ENCODE results near the gene BRD4. TPM values are rescaled to one million over a fixed set of nuclear protein-coding genes. Genes with fewer than 3 reads are reported as not detected.

BRD4 gene
- total and polyA plus RNA-seq, 8 donors, result 51.1 to 89.6 (median 56.6) TPM

DNA sequence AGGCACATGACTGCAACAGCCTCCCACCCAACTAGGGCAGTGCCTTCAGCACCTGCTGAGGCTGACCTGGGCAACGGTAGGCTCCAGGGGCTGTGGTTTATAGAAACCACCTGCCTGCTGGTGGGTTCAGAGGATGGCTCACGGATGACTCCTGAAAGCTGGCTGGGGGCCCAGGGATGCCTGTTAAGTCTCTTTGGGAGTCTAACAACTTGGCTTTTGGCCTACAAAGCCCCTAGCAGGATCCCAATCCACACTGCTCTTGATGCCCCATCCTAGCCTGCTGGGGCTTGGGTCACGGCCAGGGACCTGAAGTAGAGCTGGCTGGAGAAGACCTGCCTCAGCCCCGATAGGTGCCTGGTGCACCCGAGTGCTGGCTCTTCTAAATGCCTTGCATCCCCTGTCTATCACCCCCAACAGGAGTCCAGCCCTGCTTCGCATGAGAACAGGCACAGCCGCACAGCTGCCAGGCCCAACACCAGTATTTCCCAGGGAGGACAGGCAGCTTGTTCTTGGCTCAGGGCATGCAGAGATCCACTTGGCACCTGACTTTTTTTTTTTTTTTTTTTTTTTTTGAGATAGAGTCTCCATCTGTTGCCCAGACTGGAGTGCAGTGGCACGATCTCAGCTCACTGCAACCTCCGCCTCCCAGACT, 91.0 kb downstream of the BRD4 start:
- no peaks in the 10 kb centered on the region for H3K4me1 ChIP-seq
- no peak overlapping the region for H3K27ac ChIP-seq
- H3K36me3 ChIP-seq, result peaks cover 0 to 97% of the 10 kb centered on the region in 2 donors
- DNase-seq (no peak), ATAC-seq (no peak)
- intact Hi-C loops (cut with DNase I), result no loop called here
- TF ChIP-seq, protein P1, sequence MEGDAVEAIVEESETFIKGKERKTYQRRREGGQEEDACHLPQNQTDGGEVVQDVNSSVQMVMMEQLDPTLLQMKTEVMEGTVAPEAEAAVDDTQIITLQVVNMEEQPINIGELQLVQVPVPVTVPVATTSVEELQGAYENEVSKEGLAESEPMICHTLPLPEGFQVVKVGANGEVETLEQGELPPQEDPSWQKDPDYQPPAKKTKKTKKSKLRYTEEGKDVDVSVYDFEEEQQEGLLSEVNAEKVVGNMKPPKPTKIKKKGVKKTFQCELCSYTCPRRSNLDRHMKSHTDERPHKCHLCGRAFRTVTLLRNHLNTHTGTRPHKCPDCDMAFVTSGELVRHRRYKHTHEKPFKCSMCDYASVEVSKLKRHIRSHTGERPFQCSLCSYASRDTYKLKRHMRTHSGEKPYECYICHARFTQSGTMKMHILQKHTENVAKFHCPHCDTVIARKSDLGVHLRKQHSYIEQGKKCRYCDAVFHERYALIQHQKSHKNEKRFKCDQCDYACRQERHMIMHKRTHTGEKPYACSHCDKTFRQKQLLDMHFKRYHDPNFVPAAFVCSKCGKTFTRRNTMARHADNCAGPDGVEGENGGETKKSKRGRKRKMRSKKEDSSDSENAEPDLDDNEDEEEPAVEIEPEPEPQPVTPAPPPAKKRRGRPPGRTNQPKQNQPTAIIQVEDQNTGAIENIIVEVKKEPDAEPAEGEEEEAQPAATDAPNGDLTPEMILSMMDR (IDR thresholded peaks at IDR 0.05), result no peak
- H3K9me3 ChIP-seq, result no peaks in the 10 kb centered on the region
- H3K4me3 ChIP-seq, result no peak overlapping the region
- H3K27me3 ChIP-seq, result no peaks in the 10 kb centered on the region

- Histone ChIP-seq H3K27me3 (no peaks in the 10 kb centered on the region), H3K36me3 (peaks cover 0 to 97% of the 10 kb centered on the region in 2 donors), H3K4me1 (peaks cover 0 to 5% of the 10 kb centered on the region in 2 donors), H3K9me3 (no peaks in the 10 kb centered on the region), H3K4me3 (no peak overlapping the region), H3K27ac (no peak overlapping the region)
- intact Hi-C loops (cut with DNase I), result no loop called here
- TF ChIP-seq, protein P1 (IDR thresholded peaks at IDR 0.05), result no peak
- no peak for ATAC-seq
- DNase-seq, result no peak
Observed at GRCh38 chr19:15240515-15240914, 91.8 kb downstream of the BRD4 start.

GRCh38 chr19:15239337-15239949, 92.9 kb downstream of the BRD4 start:
- H3K4me3 ChIP-seq, result no peak overlapping the region
- no peaks in the 10 kb centered on the region for H3K9me3 ChIP-seq
- no peaks in the 10 kb centered on the region for H3K27me3 ChIP-seq
- intact Hi-C loops (cut with DNase I), result no loop called here
- TF ChIP-seq, protein P1 (IDR thresholded peaks at IDR 0.05), result no peak
- peaks cover 0 to 6% of the 10 kb centered on the region in 2 donors for H3K4me1 ChIP-seq
- DNase-seq (no peak), ATAC-seq (no peak)
- no peak overlapping the region for H3K27ac ChIP-seq
- H3K36me3 ChIP-seq, result peaks cover 0 to 88% of the 10 kb centered on the region in 2 donors

DNA sequence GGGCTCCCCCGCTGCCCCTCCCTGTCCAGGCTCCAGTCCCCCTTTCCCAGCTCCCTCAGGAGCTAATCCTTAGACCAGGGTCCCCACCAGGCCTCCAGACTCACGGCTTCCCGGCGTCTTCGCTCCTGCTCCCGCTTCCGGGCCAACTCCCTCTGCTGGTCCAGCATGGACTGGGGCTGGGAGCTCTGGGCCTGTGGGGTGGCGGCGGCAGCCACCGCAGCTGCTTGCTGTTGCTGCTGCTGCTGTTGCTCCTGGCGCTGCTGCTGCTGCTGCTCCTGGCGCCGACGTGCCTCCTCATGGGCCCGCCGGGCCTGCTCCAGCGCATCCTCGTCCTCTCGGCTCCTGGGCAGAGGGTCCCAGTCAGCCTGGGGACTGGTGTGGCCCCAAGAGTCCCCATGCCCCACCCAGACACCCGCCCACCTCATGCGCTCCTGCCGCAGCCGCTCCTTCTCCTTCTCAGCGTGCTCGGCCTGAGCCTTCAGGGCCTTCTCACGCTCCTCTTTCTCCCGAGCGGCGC, 93.6 kb downstream of the BRD4 start:
- intact Hi-C loops (cut with DNase I), result no loop called here
- TF ChIP-seq, protein P1 (IDR thresholded peaks at IDR 0.05), result no peak
- Histone ChIP-seq H3K9me3 (no peaks in the 10 kb centered on the region), H3K4me1 (peaks cover 0 to 14% of the 10 kb centered on the region in 2 donors), H3K27ac (no peak overlapping the region), H3K36me3 (peaks cover 0 to 81% of the 10 kb centered on the region in 2 donors), H3K4me3 (no peak overlapping the region), H3K27me3 (peaks cover 0 to 4% of the 10 kb centered on the region in 2 donors)
- ATAC-seq, result no peak
- no peak for DNase-seq
